ENCODE results near the gene OLIG2.
A peak's percentile ranks its signal among the peaks of the same experiment; 100 is the strongest.

The OLIG2 gene

GRCh38 chr21:33064623-33065390 is 39.1 kb downstream of the OLIG2 start:
- Histone ChIP-seq H3K9me3 (ENCODE audit: control insufficient read depth, low read length) (peaks cover 5% of the 10 kb centered on the region), H3K36me3 (ENCODE audit: control insufficient read depth, insufficient read depth, low read length) (no peaks in the 10 kb centered on the region), H3K27ac (ENCODE audit: low read depth, low read length, severe bottlenecking) (no peak overlapping the region), H3K4me1 (ENCODE audit: control insufficient read depth, insufficient read depth, low read length, poor library complexity, severe bottlenecking) (no peaks in the 10 kb centered on the region), H3K4me3 (ENCODE audit: extremely low read depth, insufficient read depth, low read length, poor library complexity, severe bottlenecking) (no peak overlapping the region)
- WGBS, 2 experiments (ENCODE audit: insufficient coverage in 2 of 2): 22 to 30% methylated on average over 16 to 17 of the region's 18 CpGs

- H3K4me3 ChIP-seq (ENCODE audit: extremely low read depth, insufficient read depth, low read length, poor library complexity, severe bottlenecking): no peak overlapping the region
- peaks cover 12% of the 10 kb centered on the region for H3K4me1 ChIP-seq (ENCODE audit: control insufficient read depth, insufficient read depth, low read length, poor library complexity, severe bottlenecking)
- no peak overlapping the region for H3K27ac ChIP-seq (ENCODE audit: low read depth, low read length, severe bottlenecking)
- no peaks in the 10 kb centered on the region for H3K36me3 ChIP-seq (ENCODE audit: control insufficient read depth, insufficient read depth, low read length)
- 92 to 96% methylated on average over 6 of the region's 7 CpGs for WGBS, 2 experiments (ENCODE audit: insufficient coverage in 2 of 2)
- peaks cover 5% of the 10 kb centered on the region for H3K9me3 ChIP-seq (ENCODE audit: control insufficient read depth, low read length)
Measured at GRCh38 chr21:33067043-33067442, 41.3 kb downstream of the OLIG2 start.

GRCh38 chr21:33067457-33067856 is 41.7 kb downstream of the OLIG2 start:
- Histone ChIP-seq H3K9me3 (ENCODE audit: control insufficient read depth, low read length) (peaks cover 5% of the 10 kb centered on the region), H3K4me3 (ENCODE audit: extremely low read depth, insufficient read depth, low read length, poor library complexity, severe bottlenecking) (no peak overlapping the region), H3K4me1 (ENCODE audit: control insufficient read depth, insufficient read depth, low read length, poor library complexity, severe bottlenecking) (peaks cover 12% of the 10 kb centered on the region), H3K27ac (ENCODE audit: low read depth, low read length, severe bottlenecking) (no peak overlapping the region), H3K36me3 (ENCODE audit: control insufficient read depth, insufficient read depth, low read length) (no peaks in the 10 kb centered on the region)
- WGBS, 2 experiments (ENCODE audit: insufficient coverage in 2 of 2): 94 to 100% methylated on average over 1 to 3 of the region's 4 CpGs

- Histone ChIP-seq H3K4me1 (ENCODE audit: control insufficient read depth, insufficient read depth, low read length, poor library complexity, severe bottlenecking) (peaks cover 12% of the 10 kb centered on the region), H3K9me3 (ENCODE audit: control insufficient read depth, low read length) (peaks cover 5% of the 10 kb centered on the region), H3K36me3 (ENCODE audit: control insufficient read depth, insufficient read depth, low read length) (no peaks in the 10 kb centered on the region), H3K4me3 (ENCODE audit: extremely low read depth, insufficient read depth, low read length, poor library complexity, severe bottlenecking) (no peak overlapping the region), H3K27ac (ENCODE audit: low read depth, low read length, severe bottlenecking) (no peak overlapping the region)
- WGBS, 2 experiments (ENCODE audit: insufficient coverage in 2 of 2): 33% methylated on average over 1 of the region's 5 CpGs; no CpG with 5 or more reads in 1 of the 2 experiments
Measured at GRCh38 chr21:33069243-33069642, 43.5 kb downstream of the OLIG2 start.

- Histone ChIP-seq H3K4me1 (ENCODE audit: control insufficient read depth, insufficient read depth, low read length, poor library complexity, severe bottlenecking) (peaks cover 12% of the 10 kb centered on the region), H3K27ac (ENCODE audit: low read depth, low read length, severe bottlenecking) (no peak overlapping the region), H3K9me3 (ENCODE audit: control insufficient read depth, low read length) (peaks cover 5% of the 10 kb centered on the region), H3K4me3 (ENCODE audit: extremely low read depth, insufficient read depth, low read length, poor library complexity, severe bottlenecking) (no peak overlapping the region), H3K36me3 (ENCODE audit: control insufficient read depth, insufficient read depth, low read length) (no peaks in the 10 kb centered on the region)
- WGBS, 2 experiments (ENCODE audit: insufficient coverage in 2 of 2): 0 to 2% methylated on average over 2 to 10 of the region's 11 CpGs
Measured at GRCh38 chr21:33069645-33069993, 43.9 kb downstream of the OLIG2 start.

- H3K36me3 ChIP-seq (ENCODE audit: control insufficient read depth, insufficient read depth, low read length): no peaks in the 10 kb centered on the region
- peaks cover 5% of the 10 kb centered on the region for H3K9me3 ChIP-seq (ENCODE audit: control insufficient read depth, low read length)
- no peak within 1 kb of the TSS for H3K27ac ChIP-seq (ENCODE audit: low read depth, low read length, severe bottlenecking)
- peaks cover 12% of the 10 kb centered on the region for H3K4me1 ChIP-seq (ENCODE audit: control insufficient read depth, insufficient read depth, low read length, poor library complexity, severe bottlenecking)
- H3K4me3 ChIP-seq (ENCODE audit: extremely low read depth, insufficient read depth, low read length, poor library complexity, severe bottlenecking): peak within 1 kb of the TSS; percentile 26
- 0% methylated on average over 57 to 70 of the region's 82 CpGs for WGBS, 2 experiments (ENCODE audit: insufficient coverage in 2 of 2)
Measured at GRCh38 chr21:33069994-33070743, 44.4 kb downstream of the OLIG2 start, which contains the start of gene OLIG1. TSS of gene OLIG1 (plus strand) at chr21:33070141. CDS start at chr21:33070247, 106 bp downstream.

GRCh38 chr21:33070744-33070997 is 44.9 kb downstream of the OLIG2 start:
- 0 to 1% methylated on average over 34 to 43 of the region's 44 CpGs for WGBS, 2 experiments (ENCODE audit: insufficient coverage in 2 of 2)
- Histone ChIP-seq H3K27ac (ENCODE audit: low read depth, low read length, severe bottlenecking) (no peak overlapping the region), H3K4me1 (ENCODE audit: control insufficient read depth, insufficient read depth, low read length, poor library complexity, severe bottlenecking) (peaks cover 12% of the 10 kb centered on the region), H3K36me3 (ENCODE audit: control insufficient read depth, insufficient read depth, low read length) (no peaks in the 10 kb centered on the region), H3K9me3 (ENCODE audit: control insufficient read depth, low read length) (peaks cover 5% of the 10 kb centered on the region), H3K4me3 (ENCODE audit: extremely low read depth, insufficient read depth, low read length, poor library complexity, severe bottlenecking) (peak overlapping the region; percentile 26)

- H3K4me3 ChIP-seq (ENCODE audit: extremely low read depth, insufficient read depth, low read length, poor library complexity, severe bottlenecking): no peak overlapping the region
- peaks cover 12% of the 10 kb centered on the region for H3K4me1 ChIP-seq (ENCODE audit: control insufficient read depth, insufficient read depth, low read length, poor library complexity, severe bottlenecking)
- H3K9me3 ChIP-seq (ENCODE audit: control insufficient read depth, low read length): peaks cover 5% of the 10 kb centered on the region
- H3K27ac ChIP-seq (ENCODE audit: low read depth, low read length, severe bottlenecking): no peak overlapping the region
- H3K36me3 ChIP-seq (ENCODE audit: control insufficient read depth, insufficient read depth, low read length): no peaks in the 10 kb centered on the region
- 0 to 1% methylated on average over 46 to 53 of the region's 69 CpGs for WGBS, 2 experiments (ENCODE audit: insufficient coverage in 2 of 2)
Measured at GRCh38 chr21:33070998-33071769, 45.4 kb downstream of the OLIG2 start.

- Histone ChIP-seq H3K4me1 (ENCODE audit: control insufficient read depth, insufficient read depth, low read length, poor library complexity, severe bottlenecking) (peaks cover 12% of the 10 kb centered on the region), H3K36me3 (ENCODE audit: control insufficient read depth, insufficient read depth, low read length) (no peaks in the 10 kb centered on the region), H3K27ac (ENCODE audit: low read depth, low read length, severe bottlenecking) (no peak overlapping the region), H3K4me3 (ENCODE audit: extremely low read depth, insufficient read depth, low read length, poor library complexity, severe bottlenecking) (no peak overlapping the region), H3K9me3 (ENCODE audit: control insufficient read depth, low read length) (peaks cover 5% of the 10 kb centered on the region)
- 1% methylated on average over 31 of the region's 38 CpGs for WGBS, 2 experiments (ENCODE audit: insufficient coverage in 2 of 2)
Measured at GRCh38 chr21:33071770-33072306, 46.1 kb downstream of the OLIG2 start.

- H3K27ac ChIP-seq (ENCODE audit: low read depth, low read length, severe bottlenecking): no peak overlapping the region
- no peak overlapping the region for H3K4me3 ChIP-seq (ENCODE audit: extremely low read depth, insufficient read depth, low read length, poor library complexity, severe bottlenecking)
- peaks cover 12% of the 10 kb centered on the region for H3K4me1 ChIP-seq (ENCODE audit: control insufficient read depth, insufficient read depth, low read length, poor library complexity, severe bottlenecking)
- H3K9me3 ChIP-seq (ENCODE audit: control insufficient read depth, low read length): peaks cover 5% of the 10 kb centered on the region
- no peaks in the 10 kb centered on the region for H3K36me3 ChIP-seq (ENCODE audit: control insufficient read depth, insufficient read depth, low read length)
- WGBS, 2 experiments (ENCODE audit: insufficient coverage in 2 of 2): 80 to 92% methylated on average over 4 of the region's 4 CpGs
Measured at GRCh38 chr21:33073636-33074035, 47.9 kb downstream of the OLIG2 start.

Measured in mesodermal cell (in vitro differentiated cells).